GM23338 (cell line): ENCODE results near the gene CAP1. TPM values are rescaled to one million over a fixed set of nuclear protein-coding genes. Genes with fewer than 3 reads are reported as not detected.

Source experiments
- ATAC-seq: fragments of 200-7000 bp; cut with Tn5 transposase; 3 replicates; pipeline ENCODE4 v1.9.1; 2020
- DNase-seq: peaks from one replicate; pipeline ENCODE4 v3.0.0-alpha.2; 2015; ENCODE audit warnings: low spot score
- H2AFZ ChIP-seq: fragments of 200-600 bp; sonication (generic); 2 replicates; pipeline ENCODE4 v1.8.0; 2016; ENCODE audit warnings: antibody characterized with exemption, mild to moderate bottlenecking, moderate library complexity
- H3F3A ChIP-seq: fragments of 200-600 bp; sonication (generic); replicated peaks from 2 replicates; pipeline ENCODE4 v1.8.0; 2017; ENCODE audit warnings: antibody characterized with exemption, mixed run types, low read depth
- H3K27ac ChIP-seq: fragments of 200-600 bp; sonication (generic); 2 replicates; pipeline ENCODE4 v1.6.1; 2016; ENCODE audit warnings: low read depth
- H3K27me3 ChIP-seq: fragments of 200-600 bp; sonication (generic); 2 replicates; pipeline ENCODE4 v1.8.0; 2016; ENCODE audit warnings: mild to moderate bottlenecking, mixed run types, moderate library complexity; ENCODE audit not compliant: insufficient read depth
- H3K36me3 ChIP-seq: fragments of 200-600 bp; sonication (generic); 2 replicates; pipeline ENCODE4 v1.8.0; 2016; ENCODE audit warnings: mild to moderate bottlenecking; ENCODE audit not compliant: insufficient read depth
- H3K4me1 ChIP-seq: fragments of 200-600 bp; sonication (generic); 2 replicates; pipeline ENCODE4 v1.8.0; 2016; ENCODE audit warnings: mild to moderate bottlenecking, moderate library complexity; ENCODE audit not compliant: insufficient read depth
- H3K4me2 ChIP-seq: fragments of 200-600 bp; sonication (generic); 2 replicates; pipeline ENCODE4 v1.7.1; 2017; ENCODE audit warnings: mixed run types
- H3K4me3 ChIP-seq: fragments of 200-600 bp; sonication (generic); 2 replicates; pipeline ENCODE4 v1.6.1; 2016; ENCODE audit warnings: mixed run types
- H3K79me2 ChIP-seq: fragments of 200-600 bp; sonication (generic); replicated peaks from 2 replicates; pipeline ENCODE4 v1.8.0; 2017; ENCODE audit warnings: mild to moderate bottlenecking; ENCODE audit not compliant: insufficient read depth
- H3K9me2 ChIP-seq: fragments of 200-600 bp; sonication (generic); 2 replicates; pipeline ENCODE4 v1.8.0; 2017; ENCODE audit not compliant: insufficient read depth
- H4K20me1 ChIP-seq: fragments of 200-600 bp; sonication (generic); replicated peaks from 2 replicates; pipeline ENCODE4 v1.8.0; 2017; ENCODE audit warnings: mild to moderate bottlenecking; ENCODE audit not compliant: insufficient read depth
- H3K27ac Mint-ChIP-seq: 2 replicates; pipeline ENCODE4 v1.8.0; 2020; ENCODE audit warnings: inconsistent platforms, mild to moderate bottlenecking, moderate library complexity, mixed read lengths
- H3K27me3 Mint-ChIP-seq: 3 replicates; pipeline ENCODE4 v1.8.0; 2022; ENCODE audit warnings: low read depth, mild to moderate bottlenecking, moderate library complexity, mixed read lengths, inconsistent platforms; ENCODE audit not compliant: insufficient read depth, poor library complexity
- H3K36me3 Mint-ChIP-seq: 3 replicates; pipeline ENCODE4 v1.8.0; 2021; ENCODE audit warnings: low read depth, mild to moderate bottlenecking, inconsistent platforms, moderate library complexity, mixed read lengths
- H3K4me1 Mint-ChIP-seq: 3 replicates; pipeline ENCODE4 v1.8.0; 2020; ENCODE audit warnings: mild to moderate bottlenecking, inconsistent platforms, mixed read lengths
- H3K4me3 Mint-ChIP-seq: 3 replicates; pipeline ENCODE4 v1.8.0; 2021; ENCODE audit warnings: moderate library complexity, mild to moderate bottlenecking, inconsistent platforms, mixed read lengths
- H3K9me3 Mint-ChIP-seq: 3 replicates; pipeline ENCODE4 v1.8.0; 2020; ENCODE audit warnings: moderate library complexity, mild to moderate bottlenecking, inconsistent platforms, mixed read lengths
- CTCF ChIP-seq, 2 experiments: fragments of 200-600 bp in 1 of 2; sonication (generic) in 1 of 2; conservative IDR thresholded peaks; 2 replicates each; pipeline versions ENCODE4 v1.5.1 to v1.6.1; 2016 to 2017; ENCODE audit warnings: antibody characterized with exemption in 2 of 2, low read depth in 2 of 2, mild to moderate bottlenecking in 2 of 2, moderate library complexity in 1 of 2
- EZH2 ChIP-seq: fragments of 200-600 bp; sonication (generic); IDR thresholded peaks from one replicate; pipeline ENCODE4 v1.8.0; 2017; ENCODE audit warnings: antibody characterized with exemption, mild to moderate bottlenecking, low read depth; ENCODE audit not compliant: unreplicated experiment
- EZH2phosphoT487 ChIP-seq: fragments of 200-600 bp; sonication (generic); IDR thresholded peaks from one replicate; pipeline ENCODE4 v1.8.1; 2018; ENCODE audit warnings: antibody characterized with exemption; ENCODE audit not compliant: unreplicated experiment
- JUNB ChIP-seq: IDR thresholded peaks from one replicate; pipeline ENCODE4 v1.6.1; 2016; ENCODE audit warnings: antibody characterized with exemption; ENCODE audit not compliant: unreplicated experiment
- POLR2AphosphoS5 ChIP-seq: IDR thresholded peaks from 2 replicates; pipeline ENCODE4 v1.6.1; 2016; ENCODE audit warnings: antibody characterized with exemption, low read depth
- REST ChIP-seq: IDR thresholded peaks from one replicate; pipeline ENCODE4 v1.6.1; 2018; ENCODE audit warnings: antibody characterized with exemption; ENCODE audit not compliant: unreplicated experiment
- ZNF331 ChIP-seq: fragments of 250-450 bp; sonication (Bioruptor Pico); IDR thresholded peaks from 2 replicates; pipeline ENCODE4 v1.5.0; 2020; ENCODE audit warnings: low read depth, mild to moderate bottlenecking, moderate library complexity
- polyA plus RNA-seq: library from polyadenylated mRNA; unstranded; fragments of >200 nt; fragmentation: Nextera tagmentation; extraction: Ambion mirVana; gene quantifications from 2 replicates; pipeline ENCODE4 v1.2.1, GENCODE V29; 2016
- total RNA-seq: library from RNA; depleted of rRNA; stranded (reverse); fragments of >200 nt; shearing (Covaris generic); gene quantifications from 2 replicates; pipeline ENCODE4 v1.2.3, GENCODE V29; 2014

Gene CAP1
- total and polyA plus RNA-seq, 2 experiments from 2014 or later, result 133 to 254 TPM

- Histone ChIP-seq H3K4me3 (peak overlapping the region; percentile 96), H3K4me1 (peaks cover 13% of the 10 kb centered on the region), H3K36me3 (no peaks in the 10 kb centered on the region), H3F3A (peaks cover 3% of the 10 kb centered on the region; the same call in 1 of the 2 replicates), H3K79me2 (peaks cover 36% of the 10 kb centered on the region), H3K27me3 (no peaks in the 10 kb centered on the region), H3K4me2 (peak overlapping the region; percentile 80), H3K9me2 (no peaks in the 10 kb centered on the region), H3K27ac (peak overlapping the region; percentile 100), H4K20me1 (peaks cover 22% of the 10 kb centered on the region), H2AFZ (no peak overlapping the region)
- H3K36me3 Mint-ChIP-seq, result peaks cover 20% of the 10 kb centered on the region
- H3K4me3 Mint-ChIP-seq, result peak overlapping the region; percentile 97
- no peak for TF ChIP-seq EZH2phosphoT487
- TF ChIP-seq EZH2, result no peak
- peak overlapping the region; percentile 99 for H3K27ac Mint-ChIP-seq
- DNase-seq (no peak), ATAC-seq (no peak)
- H3K27me3 Mint-ChIP-seq, result peaks cover 10% of the 10 kb centered on the region
- peaks cover 21% of the 10 kb centered on the region for H3K4me1 Mint-ChIP-seq
- H3K9me3 Mint-ChIP-seq, result no peaks in the 10 kb centered on the region; the same call in 2 of the 3 replicates
Measured at GRCh38 chr1:40039245-40039756, 1.2 kb upstream of the CAP1 start.

GRCh38 chr1:40039757-40040510 is 595 bp upstream of the CAP1 start:
- no peak overlapping the region for H2AFZ ChIP-seq
- Mint-ChIP-seq H3K27me3 (peaks cover 10% of the 10 kb centered on the region), H3K27ac (peak overlapping the region; percentile 99), H3K4me1 (peaks cover 21% of the 10 kb centered on the region), H3K4me3 (peak overlapping the region; percentile 97), H3K9me3 (no peaks in the 10 kb centered on the region; the same call in 2 of the 3 replicates), H3K36me3 (peaks cover 20% of the 10 kb centered on the region)
- peaks cover 13% of the 10 kb centered on the region for H3K4me1 ChIP-seq
- peak overlapping the region; percentile 96 for H3K4me3 ChIP-seq
- ATAC-seq (peak; percentile 82), DNase-seq (peak; percentile 91)
- peak overlapping the region; percentile 100 for H3K27ac ChIP-seq
- peak overlapping the region; percentile 80 for H3K4me2 ChIP-seq
- H3K79me2 ChIP-seq, result peaks cover 43% of the 10 kb centered on the region
- H3K36me3 ChIP-seq, result no peaks in the 10 kb centered on the region
- H3K27me3 ChIP-seq, result no peaks in the 10 kb centered on the region
- peaks cover 27% of the 10 kb centered on the region for H4K20me1 ChIP-seq
- no peak for TF ChIP-seq ZNF331 (CRISPR knock-in tag)
- no peak for TF ChIP-seq JUNB
- TF ChIP-seq REST, result no peak
- peak; percentile 92 for TF ChIP-seq POLR2AphosphoS5
- TF ChIP-seq CTCF (conservative IDR thresholded peaks at IDR 0.05; ENCODE audit: low read depth in 2 of 2), result no peak
- no peaks in the 10 kb centered on the region for H3K9me2 ChIP-seq
- peaks cover 3% of the 10 kb centered on the region; the same call in 1 of the 2 replicates for H3F3A ChIP-seq
